Bronchus fibroblast of lung (primary cell): Measurements from ENCODE around the gene SULT1A3. TPM values are rescaled to one million over a fixed set of nuclear protein-coding genes. Genes with fewer than 3 reads are reported as not detected.

Experiments
- total RNA-seq: library from RNA; depleted of rRNA; stranded (reverse); fragments of >200 nt; gene quantifications from 2 replicates; pipeline ENCODE4 v1.2.3, GENCODE V29; 2015

The SULT1A3 gene
- total RNA-seq, result 1.2 and 1.8 TPM in 2 replicates

GRCh38 chr16:30199049-30199448 is at the start of gene SULT1A3:
SULT1A3 (plus strand) TSS chr16:30199255; CDS start chr16:30200729, 1,474 bp downstream.

GRCh38 chr16:30183233-30184095 is 15.6 kb upstream of the SULT1A3 start, which contains the start of gene CORO1A:
CORO1A (plus strand) TSS chr16:30183602; CDS start chr16:30185210, 1,608 bp downstream.

GRCh38 chr16:30193615-30194014 is 5.4 kb upstream of the SULT1A3 start, which contains the start of the genes BOLA2B and SLX1A:
BOLA2B (minus strand) TSS chr16:30193666; CDS start chr16:30193595, 71 bp downstream.
SLX1A (plus strand) TSS chr16:30193875; CDS start chr16:30194085, 210 bp downstream.

GRCh38 chr16:30248379-30248778 is 49.3 kb downstream of the SULT1A3 start, which contains the start of gene NPIPB13:
NPIPB13 (minus strand) TSS chr16:30248479; CDS start chr16:30245573, 2,906 bp downstream.

Other genes with a start within 250 kb of the SULT1A3 start
- 99.9 and 105 TPM in 2 replicates for gene TMEM219, start 237.2 kb upstream of the SULT1A3 start, total RNA-seq
- gene TAOK2, start 225.4 kb upstream of the SULT1A3 start, total RNA-seq, result 27.4 and 30.8 TPM in 2 replicates
- gene HIRIP3, start 203.6 kb upstream of the SULT1A3 start, total RNA-seq, result 17.3 and 18.7 TPM in 2 replicates
- 101 and 119 TPM in 2 replicates for gene INO80E, start 203.0 kb upstream of the SULT1A3 start, total RNA-seq
- 0.30 and 0.34 TPM in 2 replicates for gene DOC2A, start 188.2 kb upstream of the SULT1A3 start, total RNA-seq
- gene C16orf92, start 176.1 kb upstream of the SULT1A3 start, total RNA-seq, result not detected in 2 replicates
- 0.15 and 0.34 TPM in 2 replicates for gene TLCD3B, start 168.0 kb upstream of the SULT1A3 start, total RNA-seq
- gene ALDOA, start 133.5 kb upstream of the SULT1A3 start, total RNA-seq, result 1,260 and 1,271 TPM in 2 replicates
- gene PPP4C, start 123.3 kb upstream of the SULT1A3 start, total RNA-seq, result 123 and 132 TPM in 2 replicates
- under 0.01 and 0.15 TPM in 2 replicates for gene TBX6, start 107.3 kb upstream of the SULT1A3 start, total RNA-seq
- 25.9 and 28.7 TPM in 2 replicates for gene YPEL3, start 103.0 kb upstream of the SULT1A3 start, total RNA-seq
- 0.17 and 0.74 TPM in 2 replicates for gene GDPD3, start 85.7 kb upstream of the SULT1A3 start, total RNA-seq
- 67.2 and 82.8 TPM in 2 replicates for gene MAPK3, start 76.0 kb upstream of the SULT1A3 start, total RNA-seq
- 7.4 and 7.7 TPM in 2 replicates for gene CORO1A, start 15.7 kb upstream of the SULT1A3 start, total RNA-seq
- 442 and 580 TPM in 2 replicates for gene BOLA2B, start 5.6 kb upstream of the SULT1A3 start, total RNA-seq
- 32.0 and 42.2 TPM in 2 replicates for gene SLX1A, start 5.4 kb upstream of the SULT1A3 start, total RNA-seq
- 0.30 TPM in 1 of 2 replicates, not detected in the other for gene NPIPB13, start 49.2 kb downstream of the SULT1A3 start, total RNA-seq
- gene CD2BP2, start 156.1 kb downstream of the SULT1A3 start, total RNA-seq, result 49.8 and 53.5 TPM in 2 replicates
- 40.9 and 44.0 TPM in 2 replicates for gene TBC1D10B, start 171.2 kb downstream of the SULT1A3 start, total RNA-seq
- gene MYL11, start 175.5 kb downstream of the SULT1A3 start, total RNA-seq, result not detected in 2 replicates
- gene SEPTIN1, start 183.3 kb downstream of the SULT1A3 start, total RNA-seq, result 0.15 TPM in 1 of 2 replicates, not detected in the other
- gene ZNF48, start 196.2 kb downstream of the SULT1A3 start, total RNA-seq, result 4.4 and 5.6 TPM in 2 replicates
- 8.6 and 9.2 TPM in 2 replicates for gene ZNF771, start 208.4 kb downstream of the SULT1A3 start, total RNA-seq
- gene DCTPP1, start 230.8 kb downstream of the SULT1A3 start, total RNA-seq, result 54.4 and 54.8 TPM in 2 replicates
- gene SEPHS2, start 246.6 kb downstream of the SULT1A3 start, total RNA-seq, result 18.3 and 18.6 TPM in 2 replicates